HL-60 (cell line): ENCODE data around the gene MRTFA.

Source experiments
- SPI1 ChIP-seq: IDR thresholded peaks from 2 replicates; pipeline ENCODE4 v1.6.1; 2012; ENCODE audit warnings: low read depth, mild to moderate bottlenecking, borderline replicate concordance
- TF ChIP-seq, protein P1 (sequence below): IDR thresholded peaks from one replicate; pipeline ENCODE4 v1.5.1; 2011; ENCODE audit warnings: low read length, control low read depth, inconsistent platforms; ENCODE audit not compliant: insufficient read depth

DNA sequence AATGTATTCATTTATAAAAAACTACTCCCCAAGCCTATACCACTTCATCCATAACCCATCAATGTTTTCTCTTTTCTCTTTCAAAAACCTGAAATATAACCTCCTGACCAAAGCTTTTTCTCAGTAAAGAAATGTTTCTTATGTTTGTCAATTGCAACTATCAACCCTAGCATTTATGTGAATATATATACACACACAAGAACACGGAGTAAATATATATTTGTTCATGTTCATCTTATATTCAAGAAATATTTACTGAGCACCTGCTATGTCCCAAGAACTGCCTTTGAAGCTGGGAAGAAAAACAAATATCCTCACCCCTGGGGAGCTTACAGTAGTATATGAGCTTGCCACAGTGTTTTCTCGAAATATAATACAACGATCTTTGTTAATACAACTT, 3.5 kb downstream of the MRTFA start:
- TF ChIP-seq, protein P1, sequence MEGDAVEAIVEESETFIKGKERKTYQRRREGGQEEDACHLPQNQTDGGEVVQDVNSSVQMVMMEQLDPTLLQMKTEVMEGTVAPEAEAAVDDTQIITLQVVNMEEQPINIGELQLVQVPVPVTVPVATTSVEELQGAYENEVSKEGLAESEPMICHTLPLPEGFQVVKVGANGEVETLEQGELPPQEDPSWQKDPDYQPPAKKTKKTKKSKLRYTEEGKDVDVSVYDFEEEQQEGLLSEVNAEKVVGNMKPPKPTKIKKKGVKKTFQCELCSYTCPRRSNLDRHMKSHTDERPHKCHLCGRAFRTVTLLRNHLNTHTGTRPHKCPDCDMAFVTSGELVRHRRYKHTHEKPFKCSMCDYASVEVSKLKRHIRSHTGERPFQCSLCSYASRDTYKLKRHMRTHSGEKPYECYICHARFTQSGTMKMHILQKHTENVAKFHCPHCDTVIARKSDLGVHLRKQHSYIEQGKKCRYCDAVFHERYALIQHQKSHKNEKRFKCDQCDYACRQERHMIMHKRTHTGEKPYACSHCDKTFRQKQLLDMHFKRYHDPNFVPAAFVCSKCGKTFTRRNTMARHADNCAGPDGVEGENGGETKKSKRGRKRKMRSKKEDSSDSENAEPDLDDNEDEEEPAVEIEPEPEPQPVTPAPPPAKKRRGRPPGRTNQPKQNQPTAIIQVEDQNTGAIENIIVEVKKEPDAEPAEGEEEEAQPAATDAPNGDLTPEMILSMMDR = no peak
- no peak for TF ChIP-seq SPI1
